Panc1 (cell line): ENCODE results near the gene GALNTL6. TPM values are rescaled to one million over a fixed set of nuclear protein-coding genes. Genes with fewer than 3 reads are reported as not detected.
"Not testable (repeated sequence)": the region's sequence is repeated elsewhere in the genome, so short reads cannot be mapped to it uniquely, and the experiment has no call there.

Experiments used
- ATAC-seq: fragments of 200-7000 bp; cut with Tn5 transposase; 2 replicates; pipeline ENCODE4 v1.9.1; 2020; ENCODE audit warnings: mild to moderate bottlenecking, moderate library complexity
- BruUV-seq: library from RNA; stranded (reverse); fragments of 400-500 nt; replicated peaks from 2 replicates; lab custom pipeline; 2021; lab: Mats Ljungman, UMichigan
- CTCF ChIA-PET: fragments of 300-600 bp; sonication (Branson Sonifier 250); formaldehyde crosslinking; loops from one replicate; lab custom pipeline; 2022; ENCODE audit warnings: antibody characterized with exemption; lab: Charles Lee
- POLR2A ChIA-PET: fragments of 300-600 bp; sonication (Branson Sonifier 250); formaldehyde crosslinking; loops from one replicate; lab custom pipeline; 2022; ENCODE audit warnings: antibody characterized with exemption; lab: Charles Lee
- DNase-seq: peaks from one replicate; pipeline ENCODE4 v3.0.0-alpha.2; 2010; ENCODE audit warnings: low read depth, low spot score
- H3K27ac ChIP-seq: 2 replicates; pipeline ENCODE4 v1.5.1; 2011; ENCODE audit warnings: mild to moderate bottlenecking, low read length, inconsistent platforms
- H3K27me3 ChIP-seq: fragments of 200-500 bp; sonication (Bioruptor generic); 2 replicates; pipeline ENCODE4 v1.6.0; 2014; ENCODE audit warnings: low read length, inconsistent platforms; ENCODE audit not compliant: control insufficient read depth, insufficient read depth
- H3K36me3 ChIP-seq: fragments of 200-500 bp; sonication (Bioruptor generic); 2 replicates; pipeline ENCODE4 v1.5.1; 2014; ENCODE audit warnings: inconsistent platforms, mild to moderate bottlenecking, low read length, moderate library complexity; ENCODE audit not compliant: control insufficient read depth, insufficient read depth
- H3K4me1 ChIP-seq: 2 replicates; pipeline ENCODE4 v1.5.1; 2011; ENCODE audit warnings: inconsistent platforms, mild to moderate bottlenecking, low read length, moderate library complexity; ENCODE audit not compliant: control insufficient read depth, insufficient read depth
- H3K4me3 ChIP-seq, 2 experiments: 2 replicates each; pipeline ENCODE4 v1.5.1; 2011 to 2012; ENCODE audit warnings: low read depth in 2 of 2, low read length in 2 of 2, mild to moderate bottlenecking in 2 of 2, inconsistent platforms in 1 of 2, moderate library complexity in 1 of 2
- H3K9me3 ChIP-seq: fragments of 200-500 bp; sonication (Bioruptor generic); 2 replicates; pipeline ENCODE4 v1.5.1; 2014; ENCODE audit warnings: low read depth, mild to moderate bottlenecking, inconsistent platforms, low read length, moderate library complexity; ENCODE audit not compliant: control insufficient read depth, insufficient read depth
- POLR2AphosphoS5 ChIP-seq: IDR thresholded peaks from 2 replicates; pipeline ENCODE4 v1.6.1; 2012; ENCODE audit warnings: mild to moderate bottlenecking, low read depth, low read length, moderate library complexity
- SIN3A ChIP-seq: IDR thresholded peaks from 2 replicates; pipeline ENCODE4 v1.6.1; 2012; ENCODE audit warnings: low read depth, mild to moderate bottlenecking, low read length, moderate library complexity, borderline replicate concordance; ENCODE audit not compliant: insufficient read depth
- TCF7L2 ChIP-seq: IDR thresholded peaks from 2 replicates; pipeline ENCODE4 v1.6.1; 2011; ENCODE audit warnings: mild to moderate bottlenecking, low read depth, low read length, inconsistent platforms
- in situ Hi-C: cut with HindIII; loops from 2 replicates; pipeline ENCODE4 v1.10.0; 2016; ENCODE audit warnings: low sequenced_read_pairs, low pct_unique_long_range_greater_than_20kb
- intact Hi-C: fragments of 100-400 bp; cut with micrococcal nuclease; formaldehyde crosslinking; loops from one replicate; pipeline ENCODE4 v1.10.0; 2022; ENCODE audit not compliant: unreplicated experiment
- total RNA-seq: library from RNA; stranded (reverse); gene quantifications from one replicate; pipeline ENCODE4 v1.2.1, GENCODE V29; 2021; ENCODE audit not compliant: unreplicated experiment
- TF ChIP-seq, protein P1 (sequence below): fragments of 450-650 bp; IDR thresholded peaks from 2 replicates; pipeline ENCODE4 v1.5.1; 2017; ENCODE audit warnings: mild to moderate bottlenecking
- TF ChIP-seq, protein P2 (sequence below), 2 experiments: IDR thresholded peaks; 2 replicates each; pipeline ENCODE4 v1.6.1; 2011 to 2012; ENCODE audit warnings: low read depth in 2 of 2, control low read depth in 1 of 2, low read length in 1 of 2, mild to moderate bottlenecking in 1 of 2, moderate library complexity in 1 of 2; ENCODE audit not compliant: insufficient read depth in 1 of 2

The GALNTL6 gene
- total RNA-seq, 1 experiment from 2014 or later = not detected

DNA sequence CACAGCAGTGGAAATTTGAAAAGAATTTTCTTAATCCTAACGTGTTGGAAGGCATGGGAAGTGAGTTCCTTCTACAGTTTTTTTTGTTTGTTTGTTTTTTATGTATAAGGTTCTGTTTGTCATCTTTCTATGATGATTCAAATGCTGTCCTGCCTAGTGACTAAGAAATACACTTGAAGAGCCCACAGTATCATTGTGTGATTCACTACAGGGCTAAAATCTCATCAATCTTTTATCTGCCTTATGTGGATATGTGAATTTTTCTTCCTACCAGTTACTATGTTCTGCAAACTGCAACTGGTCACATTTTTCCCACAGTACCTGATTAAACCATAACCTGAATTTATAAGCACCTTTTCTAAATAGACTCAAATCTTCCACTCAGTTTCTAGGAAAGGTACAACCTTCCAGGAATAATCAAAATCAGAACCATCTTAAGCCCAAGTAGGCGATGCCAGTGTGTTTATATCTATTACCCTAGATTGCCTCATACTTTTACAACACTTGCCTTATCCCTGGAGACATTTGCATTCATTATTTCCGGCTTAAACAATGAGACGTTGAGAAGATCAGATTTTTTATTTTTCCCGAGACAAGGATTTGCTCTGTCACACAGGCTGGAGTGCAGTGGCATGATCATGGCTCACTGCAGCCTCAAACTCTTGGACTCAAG is 1140.8 kb downstream of the GALNTL6 start:
- Histone ChIP-seq H3K9me3 (no peaks in the 10 kb centered on the region), H3K4me1 (no peaks in the 10 kb centered on the region), H3K27ac (no peak overlapping the region), H3K4me3 (no peak overlapping the region), H3K27me3 (no peaks in the 10 kb centered on the region), H3K36me3 (no peaks in the 10 kb centered on the region)
- peak; percentile 2 for DNase-seq
- ChIA-PET CTCF (no interaction called here), POLR2A (no interaction called here)
- TF ChIP-seq SIN3A (no peak), POLR2AphosphoS5 (no peak), TCF7L2 (no peak)
- TF ChIP-seq, protein P1, sequence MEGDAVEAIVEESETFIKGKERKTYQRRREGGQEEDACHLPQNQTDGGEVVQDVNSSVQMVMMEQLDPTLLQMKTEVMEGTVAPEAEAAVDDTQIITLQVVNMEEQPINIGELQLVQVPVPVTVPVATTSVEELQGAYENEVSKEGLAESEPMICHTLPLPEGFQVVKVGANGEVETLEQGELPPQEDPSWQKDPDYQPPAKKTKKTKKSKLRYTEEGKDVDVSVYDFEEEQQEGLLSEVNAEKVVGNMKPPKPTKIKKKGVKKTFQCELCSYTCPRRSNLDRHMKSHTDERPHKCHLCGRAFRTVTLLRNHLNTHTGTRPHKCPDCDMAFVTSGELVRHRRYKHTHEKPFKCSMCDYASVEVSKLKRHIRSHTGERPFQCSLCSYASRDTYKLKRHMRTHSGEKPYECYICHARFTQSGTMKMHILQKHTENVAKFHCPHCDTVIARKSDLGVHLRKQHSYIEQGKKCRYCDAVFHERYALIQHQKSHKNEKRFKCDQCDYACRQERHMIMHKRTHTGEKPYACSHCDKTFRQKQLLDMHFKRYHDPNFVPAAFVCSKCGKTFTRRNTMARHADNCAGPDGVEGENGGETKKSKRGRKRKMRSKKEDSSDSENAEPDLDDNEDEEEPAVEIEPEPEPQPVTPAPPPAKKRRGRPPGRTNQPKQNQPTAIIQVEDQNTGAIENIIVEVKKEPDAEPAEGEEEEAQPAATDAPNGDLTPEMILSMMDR = no peak
- TF ChIP-seq, protein P2, sequence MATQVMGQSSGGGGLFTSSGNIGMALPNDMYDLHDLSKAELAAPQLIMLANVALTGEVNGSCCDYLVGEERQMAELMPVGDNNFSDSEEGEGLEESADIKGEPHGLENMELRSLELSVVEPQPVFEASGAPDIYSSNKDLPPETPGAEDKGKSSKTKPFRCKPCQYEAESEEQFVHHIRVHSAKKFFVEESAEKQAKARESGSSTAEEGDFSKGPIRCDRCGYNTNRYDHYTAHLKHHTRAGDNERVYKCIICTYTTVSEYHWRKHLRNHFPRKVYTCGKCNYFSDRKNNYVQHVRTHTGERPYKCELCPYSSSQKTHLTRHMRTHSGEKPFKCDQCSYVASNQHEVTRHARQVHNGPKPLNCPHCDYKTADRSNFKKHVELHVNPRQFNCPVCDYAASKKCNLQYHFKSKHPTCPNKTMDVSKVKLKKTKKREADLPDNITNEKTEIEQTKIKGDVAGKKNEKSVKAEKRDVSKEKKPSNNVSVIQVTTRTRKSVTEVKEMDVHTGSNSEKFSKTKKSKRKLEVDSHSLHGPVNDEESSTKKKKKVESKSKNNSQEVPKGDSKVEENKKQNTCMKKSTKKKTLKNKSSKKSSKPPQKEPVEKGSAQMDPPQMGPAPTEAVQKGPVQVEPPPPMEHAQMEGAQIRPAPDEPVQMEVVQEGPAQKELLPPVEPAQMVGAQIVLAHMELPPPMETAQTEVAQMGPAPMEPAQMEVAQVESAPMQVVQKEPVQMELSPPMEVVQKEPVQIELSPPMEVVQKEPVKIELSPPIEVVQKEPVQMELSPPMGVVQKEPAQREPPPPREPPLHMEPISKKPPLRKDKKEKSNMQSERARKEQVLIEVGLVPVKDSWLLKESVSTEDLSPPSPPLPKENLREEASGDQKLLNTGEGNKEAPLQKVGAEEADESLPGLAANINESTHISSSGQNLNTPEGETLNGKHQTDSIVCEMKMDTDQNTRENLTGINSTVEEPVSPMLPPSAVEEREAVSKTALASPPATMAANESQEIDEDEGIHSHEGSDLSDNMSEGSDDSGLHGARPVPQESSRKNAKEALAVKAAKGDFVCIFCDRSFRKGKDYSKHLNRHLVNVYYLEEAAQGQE (IDR thresholded peaks at IDR 0.05; ENCODE audit: insufficient read depth in 1 of 2, low read depth in 2 of 2, low read length in 1 of 2) = no peak
- no TSS peak for BruUV-seq
- intact Hi-C loops = no loop called here
- ATAC-seq = no peak
- in situ Hi-C loops = no loop called here

DNA sequence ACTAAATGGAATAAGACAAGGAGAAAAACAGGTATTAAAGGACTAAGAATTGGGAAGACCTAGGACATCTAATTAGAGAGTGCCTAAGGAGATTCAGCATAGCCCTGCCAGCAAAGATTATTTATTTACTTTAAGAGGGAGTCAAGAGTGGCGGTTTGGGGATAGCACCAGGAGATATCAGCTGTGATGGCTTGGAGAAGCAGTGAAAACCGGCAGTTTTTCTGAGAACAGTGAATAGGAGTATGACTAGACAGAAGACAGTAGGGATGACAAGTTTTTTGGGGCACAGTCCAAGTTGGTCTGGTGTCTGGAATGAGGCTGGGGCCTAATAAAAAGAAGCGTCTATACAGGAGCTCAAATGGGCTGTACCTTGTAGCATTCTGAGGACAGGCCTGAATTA is 1143.1 kb downstream of the GALNTL6 start:
- POLR2A ChIA-PET, ATAC-seq, H3K4me1 ChIP-seq, in situ Hi-C loops, H3K36me3 ChIP-seq, H3K9me3 ChIP-seq, BruUV-seq, DNase-seq, intact Hi-C loops, H3K4me3 ChIP-seq, CTCF ChIA-PET, H3K27me3 ChIP-seq, H3K27ac ChIP-seq: not testable (repeated sequence)

DNA sequence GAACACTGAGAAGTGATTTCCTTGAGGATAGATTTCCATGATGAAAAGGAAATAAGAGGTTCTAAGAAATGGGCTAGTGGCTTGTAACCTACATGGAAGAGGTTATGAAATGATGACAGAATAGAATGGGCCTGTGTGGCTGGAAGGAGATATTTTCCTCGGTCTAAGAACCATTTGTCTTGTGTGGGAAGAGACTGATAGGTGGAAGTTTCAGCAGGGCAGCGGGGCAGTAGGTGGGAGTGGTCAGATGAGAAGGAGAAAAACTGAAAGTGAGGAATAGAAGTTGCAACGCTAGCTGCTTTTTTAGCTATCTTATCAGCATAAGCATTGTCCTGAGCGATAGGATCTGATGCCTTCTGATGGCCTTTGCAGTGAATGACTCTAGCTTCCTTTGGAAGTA is 1144.0 kb downstream of the GALNTL6 start:
- Histone ChIP-seq H3K9me3 (no peaks in the 10 kb centered on the region), H3K36me3 (no peaks in the 10 kb centered on the region), H3K27ac (no peak overlapping the region), H3K4me3 (no peak overlapping the region), H3K27me3 (no peaks in the 10 kb centered on the region), H3K4me1 (no peaks in the 10 kb centered on the region)
- POLR2A ChIA-PET = no interaction called here
- no TSS peak for BruUV-seq
- in situ Hi-C loops (no loop called here), intact Hi-C loops (no loop called here)
- ATAC-seq (no peak), DNase-seq (no peak)
- CTCF ChIA-PET = no interaction called here
- TF ChIP-seq, protein P2 (IDR thresholded peaks at IDR 0.05; ENCODE audit: insufficient read depth in 1 of 2, low read depth in 2 of 2, low read length in 1 of 2) = no peak
- TF ChIP-seq, protein P1 = no peak
- no peak for TF ChIP-seq POLR2AphosphoS5
- TF ChIP-seq SIN3A = no peak
- TF ChIP-seq TCF7L2 = no peak
